ENCODE data around the gene MPG.

MPG gene

GRCh38 chr16:89391-90302 is 11.6 kb downstream of the MPG start:
- DNase-seq (ENCODE audit: low spot score), result no peak
- no peak for TF ChIP-seq CTCF (IDR thresholded peaks at IDR 0.05; ENCODE audit: borderline replicate concordance, control extremely low read depth, extremely low read depth, insufficient read depth, missing control alignments)
- in situ Hi-C loops (cut with MboI; ENCODE audit: low sequenced_read_pairs, unreplicated experiment), result no loop called here

DNA sequence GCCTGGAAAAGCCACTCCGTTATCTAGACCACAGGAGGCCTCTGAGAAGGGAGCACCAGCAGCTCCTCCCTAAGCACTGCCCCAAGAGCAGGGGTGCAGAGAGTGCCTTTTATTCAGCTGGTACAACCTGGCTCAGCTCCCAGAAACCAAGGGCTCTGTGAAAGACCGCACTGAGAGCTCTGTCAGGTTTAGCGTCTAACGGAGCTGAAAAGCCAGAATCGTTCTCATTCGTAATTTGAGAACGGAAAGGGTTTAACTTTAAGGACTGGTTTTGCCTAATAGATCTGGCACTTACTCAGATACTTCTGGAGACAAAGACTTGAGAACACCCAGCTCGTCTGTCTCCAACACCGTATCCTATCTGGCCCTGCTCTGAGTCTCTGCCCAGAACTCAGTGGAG is 13.5 kb downstream of the MPG start:
- in situ Hi-C loops (cut with MboI; ENCODE audit: low sequenced_read_pairs, unreplicated experiment), result no loop called here
- TF ChIP-seq CTCF (IDR thresholded peaks at IDR 0.05; ENCODE audit: borderline replicate concordance, control extremely low read depth, extremely low read depth, insufficient read depth, missing control alignments), result no peak
- no peak for DNase-seq (ENCODE audit: low spot score)

DNA sequence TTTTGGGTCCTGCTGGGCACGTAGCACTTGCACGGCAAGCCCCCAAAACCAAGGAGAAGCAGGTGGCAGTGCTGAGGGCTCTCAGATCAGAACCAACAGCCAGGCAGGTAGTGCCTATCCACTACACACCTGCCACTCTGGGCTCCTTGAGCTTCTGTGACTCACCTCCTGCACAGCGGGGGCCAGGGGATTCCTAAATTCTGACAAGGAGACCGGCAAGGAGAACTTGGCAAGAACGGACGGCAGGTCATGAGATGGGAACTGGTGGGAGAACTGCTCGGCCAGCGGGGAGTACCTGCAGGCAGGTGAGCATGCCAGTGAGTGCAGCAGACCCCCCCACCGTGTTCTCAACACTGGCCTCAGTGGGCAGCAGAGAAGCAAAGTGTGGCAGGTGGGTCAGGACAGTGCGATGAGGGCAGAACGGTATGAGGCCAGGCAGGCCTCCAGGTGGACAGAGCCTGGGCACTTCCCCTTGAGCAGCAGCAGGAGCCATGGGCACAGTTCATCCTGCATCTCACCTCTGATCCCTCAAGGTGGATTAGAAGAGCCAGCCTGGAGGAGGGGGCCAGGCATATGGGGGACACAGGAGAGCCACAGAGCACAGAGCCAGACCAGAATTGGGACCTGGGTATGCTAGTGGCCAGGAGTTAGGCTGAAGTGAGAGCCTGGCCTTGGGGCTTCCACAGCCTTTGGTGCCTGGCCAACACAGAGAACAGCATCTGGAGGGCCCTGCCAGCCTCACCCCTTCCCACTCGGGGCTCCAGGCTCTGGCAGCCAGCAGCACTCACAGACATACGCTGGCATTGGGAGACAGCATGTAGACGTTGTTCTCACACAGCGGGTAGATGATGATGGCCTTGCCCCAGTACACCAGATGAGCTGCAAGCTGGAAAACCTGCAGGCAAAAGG is 14.7 kb downstream of the MPG start:
- in situ Hi-C loops (cut with MboI; ENCODE audit: low sequenced_read_pairs, unreplicated experiment), result no loop called here
- no peak for DNase-seq (ENCODE audit: low spot score)
- TF ChIP-seq CTCF (IDR thresholded peaks at IDR 0.05; ENCODE audit: borderline replicate concordance, control extremely low read depth, extremely low read depth, insufficient read depth, missing control alignments), result no peak

DNA sequence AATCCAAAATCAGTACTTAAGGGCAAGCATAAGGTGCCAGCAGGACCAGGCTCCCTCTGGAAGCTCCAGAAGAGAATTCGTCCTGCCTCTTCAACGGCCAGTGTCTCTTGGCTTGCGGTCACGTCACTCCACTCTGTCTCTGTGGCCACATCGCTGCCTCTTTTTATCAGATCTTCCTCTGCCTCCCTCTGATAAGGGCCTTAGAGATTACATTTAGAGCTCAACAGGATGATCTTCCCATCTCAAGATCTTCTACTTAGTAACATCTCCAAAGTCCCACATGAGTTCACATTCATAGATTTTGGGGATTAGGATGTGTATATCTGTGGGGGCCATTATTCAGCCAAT is 16.9 kb downstream of the MPG start:
- DNase-seq (ENCODE audit: low spot score), result no peak
- no peak for TF ChIP-seq CTCF (IDR thresholded peaks at IDR 0.05; ENCODE audit: borderline replicate concordance, control extremely low read depth, extremely low read depth, insufficient read depth, missing control alignments)
- in situ Hi-C loops (cut with MboI; ENCODE audit: low sequenced_read_pairs, unreplicated experiment), result no loop called here

- DNase-seq (ENCODE audit: low spot score), result peak; percentile 99
- TF ChIP-seq CTCF (IDR thresholded peaks at IDR 0.05; ENCODE audit: borderline replicate concordance, control extremely low read depth, extremely low read depth, insufficient read depth, missing control alignments), result peak; percentile 100
- in situ Hi-C loops (cut with MboI; ENCODE audit: low sequenced_read_pairs, unreplicated experiment), result no loop called here
Measured at GRCh38 chr16:96935-97381, 18.9 kb downstream of the MPG start.

- no peak for TF ChIP-seq CTCF (IDR thresholded peaks at IDR 0.05; ENCODE audit: borderline replicate concordance, control extremely low read depth, extremely low read depth, insufficient read depth, missing control alignments)
- in situ Hi-C loops (cut with MboI; ENCODE audit: low sequenced_read_pairs, unreplicated experiment), result no loop called here
Measured at GRCh38 chr16:97822-98221, 19.8 kb downstream of the MPG start.

More at GRCh38 chr16:97822-98221, 19.8 kb downstream of the MPG start:
- no peak for DNase-seq (ENCODE audit: low spot score)
